GM19455 (cell line): ENCODE results near the gene CELA2B.

Experiments
- ATAC-seq: cut with Tn5 transposase; IDR thresholded peaks from one replicate; pipeline ENCODE4 v1.9.1; 2021; ENCODE audit not compliant: unreplicated experiment

Gene CELA2B

GRCh38 chr1:15524021-15524282, 48.0 kb downstream of the CELA2B start, which contains the start of gene CASP9:
Gene CASP9, minus strand, starts transcription at chr1:15524215. Its CDS starts 15 bp downstream, at chr1:15524200.
- peak; percentile 3 for ATAC-seq

GRCh38 chr1:15524283-15525049, 48.6 kb downstream of the CELA2B start:
- peak; percentile 42 for ATAC-seq

GRCh38 chr1:15525050-15526020, 49.4 kb downstream of the CELA2B start:
- no peak for ATAC-seq

GRCh38 chr1:15526021-15526489, 50.2 kb downstream of the CELA2B start:
- no peak for ATAC-seq

GRCh38 chr1:15526490-15527339, 50.8 kb downstream of the CELA2B start, which contains the start of gene DNAJC16:
Gene DNAJC16, plus strand, starts transcription at chr1:15526848. Its CDS starts 2,258 bp downstream, at chr1:15529106.
- peak; percentile 49 for ATAC-seq

- ATAC-seq = no peak
These were observed 55.1 kb downstream of the CELA2B start for GRCh38 chr1:15531003-15531402.

- ATAC-seq = no peak
These were observed 55.8 kb downstream of the CELA2B start for GRCh38 chr1:15531682-15532081.

- no peak for ATAC-seq
These were observed 62.9 kb downstream of the CELA2B start for GRCh38 chr1:15538771-15539170.

- ATAC-seq = no peak
These were observed 64.3 kb downstream of the CELA2B start for GRCh38 chr1:15540186-15540585.
